Brain microvascular endothelial cell (primary cell): ENCODE results near the gene CRBN.

Source experiments
- DNase-seq: peaks from one replicate; pipeline ENCODE4 v3.0.0-alpha.2; 2020
- H3K27ac ChIP-seq: fragments of 250-450 bp; sonication (Bioruptor Pico); 2 replicates; pipeline ENCODE4 v1.5.1; 2020; ENCODE audit warnings: mild to moderate bottlenecking, moderate library complexity
- H3K27me3 ChIP-seq: fragments of 250-450 bp; sonication (Bioruptor Pico); replicated peaks from 2 replicates; pipeline ENCODE4 v1.5.1; 2020; ENCODE audit warnings: mild to moderate bottlenecking
- H3K36me3 ChIP-seq: fragments of 250-450 bp; sonication (Bioruptor Pico); replicated peaks from 2 replicates; pipeline ENCODE4 v1.5.1; 2020; ENCODE audit warnings: mild to moderate bottlenecking
- H3K4me3 ChIP-seq: 2 replicates; pipeline ENCODE4 v1.5.1; 2011; ENCODE audit warnings: low read depth, mild to moderate bottlenecking, control low read depth, low read length, moderate library complexity
- in situ Hi-C: cut with HindIII; loops from 2 replicates; pipeline ENCODE4 v1.10.0; 2017; ENCODE audit warnings: low sequenced_read_pairs, low pct_ligation_motif_present
- TF ChIP-seq, protein P1 (sequence below): IDR thresholded peaks from 2 replicates; pipeline ENCODE4 v1.5.1; 2011; ENCODE audit warnings: low read depth, mild to moderate bottlenecking, moderate library complexity, low read length, control low read depth, inconsistent platforms; ENCODE audit errors: missing control alignments

CRBN gene

DNA sequence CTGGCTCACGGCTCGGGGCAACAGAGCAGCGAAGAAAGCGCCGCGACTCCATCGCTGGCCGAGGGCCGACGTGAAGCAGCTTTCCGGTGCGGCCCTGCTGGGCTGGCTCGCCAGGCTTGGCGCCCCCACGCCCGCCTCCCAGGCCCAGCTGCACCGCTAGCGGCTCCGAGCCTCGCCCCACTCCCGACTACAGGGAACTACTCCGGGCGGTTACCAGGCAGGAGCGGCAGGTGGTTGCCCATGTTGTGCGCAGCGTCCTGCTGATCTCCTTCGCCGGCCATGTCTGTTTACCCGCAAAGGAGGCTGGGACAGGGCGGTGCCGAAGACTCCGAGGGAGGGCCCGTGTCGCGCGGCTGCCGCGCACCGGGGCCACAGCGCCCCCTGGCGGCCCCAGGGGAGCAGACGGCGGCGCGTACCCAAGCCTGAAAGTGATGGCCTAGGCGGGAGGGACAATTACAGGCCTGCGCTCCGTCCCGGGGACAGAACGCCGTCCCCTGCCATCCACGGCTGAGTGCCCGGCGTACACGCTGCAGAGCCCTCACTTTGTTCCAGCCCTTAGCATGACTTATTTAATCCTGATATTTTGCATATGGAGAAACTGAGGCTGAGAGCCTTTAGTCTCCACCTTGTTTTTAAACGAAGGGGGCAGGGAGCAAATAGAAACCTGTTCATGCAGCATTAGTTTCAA, at the start of gene CRBN:
Gene CRBN, minus strand, starts transcription at position 285 of the 688 bp plus-strand sequence. Its CDS starts 4 bp downstream, at position 281.
- H3K27me3 ChIP-seq: no peaks in the 10 kb centered on the region
- in situ Hi-C loops: no loop called here
- TF ChIP-seq, protein P1, sequence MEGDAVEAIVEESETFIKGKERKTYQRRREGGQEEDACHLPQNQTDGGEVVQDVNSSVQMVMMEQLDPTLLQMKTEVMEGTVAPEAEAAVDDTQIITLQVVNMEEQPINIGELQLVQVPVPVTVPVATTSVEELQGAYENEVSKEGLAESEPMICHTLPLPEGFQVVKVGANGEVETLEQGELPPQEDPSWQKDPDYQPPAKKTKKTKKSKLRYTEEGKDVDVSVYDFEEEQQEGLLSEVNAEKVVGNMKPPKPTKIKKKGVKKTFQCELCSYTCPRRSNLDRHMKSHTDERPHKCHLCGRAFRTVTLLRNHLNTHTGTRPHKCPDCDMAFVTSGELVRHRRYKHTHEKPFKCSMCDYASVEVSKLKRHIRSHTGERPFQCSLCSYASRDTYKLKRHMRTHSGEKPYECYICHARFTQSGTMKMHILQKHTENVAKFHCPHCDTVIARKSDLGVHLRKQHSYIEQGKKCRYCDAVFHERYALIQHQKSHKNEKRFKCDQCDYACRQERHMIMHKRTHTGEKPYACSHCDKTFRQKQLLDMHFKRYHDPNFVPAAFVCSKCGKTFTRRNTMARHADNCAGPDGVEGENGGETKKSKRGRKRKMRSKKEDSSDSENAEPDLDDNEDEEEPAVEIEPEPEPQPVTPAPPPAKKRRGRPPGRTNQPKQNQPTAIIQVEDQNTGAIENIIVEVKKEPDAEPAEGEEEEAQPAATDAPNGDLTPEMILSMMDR: peak; percentile 73
- H3K36me3 ChIP-seq: no peaks in the 10 kb centered on the region
- peak; percentile 81 for DNase-seq
- H3K4me3 ChIP-seq: peak within 1 kb of the TSS; percentile 93
- peak within 1 kb of the TSS; percentile 84 for H3K27ac ChIP-seq

DNA sequence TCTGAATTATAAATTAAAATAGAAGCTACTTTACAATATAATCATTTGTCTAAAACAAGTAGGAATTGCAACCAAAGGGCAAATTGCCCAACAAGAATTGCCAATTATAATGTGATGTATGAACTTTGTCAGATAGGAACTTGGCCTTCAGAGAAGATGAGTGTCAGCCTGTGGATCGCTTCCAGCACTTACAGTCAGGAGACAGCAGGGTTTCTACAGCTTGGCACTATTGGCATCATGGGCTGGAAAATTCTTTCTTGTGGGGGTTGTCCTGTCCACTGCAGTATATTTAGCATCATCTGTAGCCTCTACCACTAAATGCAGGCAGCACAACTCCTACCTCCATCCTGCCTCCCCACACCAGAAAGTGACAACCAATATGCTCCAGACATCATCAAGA, 48.1 kb upstream of the CRBN start:
- in situ Hi-C loops: no loop called here
- Histone ChIP-seq H3K27ac (no peak overlapping the region), H3K27me3 (no peaks in the 10 kb centered on the region), H3K36me3 (no peaks in the 10 kb centered on the region), H3K4me3 (no peak overlapping the region)
- DNase-seq: no peak
- TF ChIP-seq, protein P1: no peak

DNA sequence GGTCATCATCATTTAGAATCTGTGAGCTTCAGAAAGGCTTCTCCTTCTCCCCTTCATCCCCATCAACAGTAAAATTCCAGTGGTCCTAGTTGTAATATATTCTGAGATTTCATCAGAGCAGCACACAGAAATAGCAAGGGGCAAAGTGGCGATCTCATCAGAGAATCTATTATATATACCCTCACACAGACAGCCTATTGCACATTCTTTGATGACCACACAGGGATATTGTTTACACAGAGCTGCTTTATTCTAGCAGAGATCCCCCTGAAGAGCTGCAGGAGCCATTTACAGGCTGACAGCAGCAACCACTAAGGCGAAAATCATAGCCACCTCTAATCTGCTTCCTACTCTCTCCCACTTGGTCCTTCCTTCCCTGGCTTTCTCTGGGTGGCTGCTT, 42.0 kb upstream of the CRBN start:
- in situ Hi-C loops: loop anchor here (25.0 kb wide), 1 partner anchor 1066 kb away; no protein-coding TSS in a partner anchor
- DNase-seq: no peak
- Histone ChIP-seq H3K27ac (no peak overlapping the region), H3K4me3 (no peak overlapping the region), H3K36me3 (no peaks in the 10 kb centered on the region), H3K27me3 (no peaks in the 10 kb centered on the region)
- TF ChIP-seq, protein P1: no peak

DNA sequence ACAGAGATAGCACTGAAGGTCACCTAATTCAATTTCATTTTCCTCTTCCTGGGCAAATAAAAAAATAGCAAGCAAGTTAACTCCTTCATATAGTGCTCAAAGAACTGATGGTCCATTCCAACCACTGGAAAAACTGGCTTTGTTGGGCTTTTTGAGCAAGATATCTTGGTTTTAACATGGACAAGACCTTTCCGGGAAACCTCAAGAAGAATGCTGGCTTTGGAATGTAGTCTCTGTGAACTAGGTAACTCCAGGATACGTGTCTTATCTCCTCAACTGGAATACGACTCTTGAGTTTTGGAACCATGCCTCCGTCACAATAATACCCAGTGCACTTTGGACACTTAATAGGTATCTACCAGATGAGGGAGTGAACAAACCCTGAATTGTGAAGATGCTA, 36.9 kb upstream of the CRBN start:
- H3K36me3 ChIP-seq: no peaks in the 10 kb centered on the region
- H3K27ac ChIP-seq: no peak overlapping the region
- H3K27me3 ChIP-seq: no peaks in the 10 kb centered on the region
- TF ChIP-seq, protein P1: no peak
- DNase-seq: no peak
- in situ Hi-C loops: loop anchor here (25.0 kb wide), 1 partner anchor 1071 kb away; no protein-coding TSS in a partner anchor
- H3K4me3 ChIP-seq: no peak overlapping the region

DNA sequence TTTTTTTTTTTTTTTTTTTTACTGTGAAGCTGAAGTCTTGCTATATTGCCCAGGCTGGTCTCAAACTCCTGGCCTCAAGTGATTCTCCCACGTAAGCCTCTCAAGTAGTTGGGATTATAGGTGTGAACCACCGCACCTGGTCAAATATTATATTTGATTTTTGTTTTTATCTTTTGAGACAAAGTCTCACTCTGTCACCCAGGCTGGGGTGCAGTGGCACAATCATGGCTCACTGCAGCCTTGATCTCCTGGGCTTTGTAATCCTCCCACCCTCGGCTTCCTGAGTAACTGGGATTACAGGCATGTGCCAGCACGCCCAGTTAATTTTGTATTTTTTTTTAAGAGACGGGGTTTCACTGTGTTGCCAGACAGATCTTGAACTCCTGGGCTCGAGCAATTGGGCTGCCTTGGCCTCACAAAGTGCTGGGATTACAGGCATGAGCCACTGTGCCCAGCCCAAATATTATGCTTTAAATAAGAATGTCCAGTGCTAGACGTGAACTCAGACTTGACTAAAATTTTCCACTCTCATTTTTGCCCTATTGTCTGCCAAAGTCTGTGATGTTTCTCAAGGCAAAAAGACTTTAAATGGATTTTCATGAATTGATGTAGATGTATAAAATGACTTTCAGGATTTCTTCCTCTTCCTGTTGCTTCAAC, 33.4 kb upstream of the CRBN start:
- Histone ChIP-seq H3K27ac (no peak overlapping the region), H3K27me3 (no peaks in the 10 kb centered on the region), H3K36me3 (no peaks in the 10 kb centered on the region), H3K4me3 (no peak overlapping the region)
- no peak for DNase-seq
- in situ Hi-C loops: loop anchor here (25.0 kb wide), 1 partner anchor 1074 kb away; no protein-coding TSS in a partner anchor
- TF ChIP-seq, protein P1: no peak
